Endothelial cell of umbilical vein (primary cell): Measurements from ENCODE around the gene BRD3. TPM values are rescaled to one million over a fixed set of nuclear protein-coding genes. Genes with fewer than 3 reads are reported as not detected.

Experiments used
- BruUV-seq: library from RNA; stranded (reverse); fragments of 400-500 nt; replicated peaks from 2 replicates; lab custom pipeline; 2021; lab: Mats Ljungman, UMichigan
- CTCF ChIA-PET: fragments of 300-600, 350-600 bp; sonication (Branson Sonifier 250); formaldehyde crosslinking; loops from one replicate; lab custom pipeline; 2021; ENCODE audit warnings: antibody characterized with exemption, inconsistent platforms; lab: Charles Lee
- POLR2A ChIA-PET: fragments of 300-600, 350-600 bp; sonication (Branson Sonifier 250); formaldehyde crosslinking; loops from one replicate; lab custom pipeline; 2021; ENCODE audit warnings: antibody characterized with exemption, inconsistent platforms; lab: Charles Lee
- DNase-seq: peaks from one replicate; pipeline ENCODE4 v3.0.0-alpha.2; 2011; ENCODE audit warnings: low read depth, low spot score
- FAIRE-seq: peaks from 2 replicates; lab custom pipeline; 2011; peaks lifted over from hg19 to GRCh38; lab: Jason Lieb, UNC
- H2AFZ ChIP-seq: 2 replicates; pipeline ENCODE4 v1.6.0; 2012; ENCODE audit warnings: low read depth, low read length, control low read depth, inconsistent platforms
- H3K27ac ChIP-seq: 2 replicates; pipeline ENCODE4 v1.5.1; 2011; ENCODE audit warnings: low read depth, mild to moderate bottlenecking, control low read depth, low read length, moderate library complexity; ENCODE audit not compliant: insufficient read depth
- H3K27me3 ChIP-seq, 2 experiments: 2 replicates each; pipeline versions ENCODE4 v1.6.0 to v1.6.1; 2011; ENCODE audit warnings: low read length in 2 of 2, mixed read lengths in 1 of 2; ENCODE audit not compliant: control insufficient read depth in 2 of 2, insufficient read depth in 2 of 2
- H3K36me3 ChIP-seq, 2 experiments: 2 replicates in 1 of 2; 3 replicates in 1 of 2; pipeline ENCODE4 v1.5.1; 2011; ENCODE audit warnings: low read length in 2 of 2, mild to moderate bottlenecking in 1 of 2, moderate library complexity in 1 of 2; ENCODE audit not compliant: control insufficient read depth in 2 of 2, insufficient read depth in 2 of 2; ENCODE audit errors: extremely low read depth in 1 of 2
- H3K4me1 ChIP-seq: 3 replicates; pipeline ENCODE4 v1.5.1; 2011; ENCODE audit warnings: mild to moderate bottlenecking, low read length; ENCODE audit not compliant: control insufficient read depth, insufficient read depth; ENCODE audit errors: extremely low read depth
- H3K4me2 ChIP-seq: 2 replicates; pipeline ENCODE4 v1.6.1; 2011; ENCODE audit warnings: low read length, control low read depth, mixed read lengths; ENCODE audit not compliant: insufficient read depth
- H3K4me3 ChIP-seq, 3 experiments: fragments of 200-600 bp in 1 of 3; sonication (generic), shearing (Covaris generic) in 1 of 3; replicated peaks in 1 of 3; 2 replicates each; pipeline ENCODE4 v1.5.1; 2011 to 2016; ENCODE audit warnings: control low read depth in 3 of 3, low read length in 3 of 3, mild to moderate bottlenecking in 2 of 3, inconsistent platforms in 1 of 3, low read depth in 1 of 3, moderate library complexity in 1 of 3; ENCODE audit not compliant: insufficient read depth in 1 of 3
- H3K79me2 ChIP-seq: 2 replicates; pipeline ENCODE4 v1.6.0; 2012; ENCODE audit warnings: low read length, inconsistent platforms; ENCODE audit not compliant: control insufficient read depth, insufficient read depth
- H3K9ac ChIP-seq: replicated peaks from 2 replicates; pipeline ENCODE3; 2011; ENCODE audit warnings: low read length, control low read depth; ENCODE audit not compliant: insufficient read depth; ENCODE audit errors: extremely low read depth
- H3K9me1 ChIP-seq: replicated peaks from 3 replicates; pipeline ENCODE4 v1.6.0; 2011; ENCODE audit warnings: mild to moderate bottlenecking, low read length; ENCODE audit not compliant: control insufficient read depth, insufficient read depth; ENCODE audit errors: extremely low read depth
- H3K9me3 ChIP-seq: replicated peaks from 2 replicates; pipeline ENCODE4 v1.5.1; 2012; ENCODE audit warnings: low read length, inconsistent platforms; ENCODE audit not compliant: control insufficient read depth, insufficient read depth
- H4K20me1 ChIP-seq: replicated peaks from 2 replicates; pipeline ENCODE3; 2011; ENCODE audit warnings: mild to moderate bottlenecking, low read length; ENCODE audit not compliant: control insufficient read depth, insufficient read depth; ENCODE audit errors: extremely low read depth
- EZH2 ChIP-seq: IDR thresholded peaks from 2 replicates; pipeline ENCODE4 v1.6.1; 2012; ENCODE audit warnings: borderline replicate concordance, low read depth, mild to moderate bottlenecking, moderate library complexity, low read length, inconsistent platforms; ENCODE audit not compliant: severe bottlenecking
- FOS ChIP-seq: IDR thresholded peaks from 2 replicates; pipeline ENCODE4 v1.6.1; 2011; ENCODE audit warnings: mild to moderate bottlenecking, low read length, moderate library complexity, borderline replicate concordance; ENCODE audit not compliant: insufficient read depth
- GATA2 ChIP-seq: IDR thresholded peaks from 2 replicates; pipeline ENCODE4 v1.7.0; 2011; ENCODE audit warnings: low read depth, mild to moderate bottlenecking, moderate library complexity, mixed read lengths, low read length; ENCODE audit not compliant: insufficient read length, insufficient read depth
- JUN ChIP-seq: IDR thresholded peaks from 2 replicates; pipeline ENCODE4 v1.6.1; 2011; ENCODE audit warnings: borderline replicate concordance, low read depth; ENCODE audit not compliant: insufficient read length, insufficient read depth
- MYC ChIP-seq: IDR thresholded peaks from one replicate; pipeline ENCODE4 v1.6.1; 2011; ENCODE audit warnings: mild to moderate bottlenecking, low read depth, low read length
- POLR2A ChIP-seq: IDR thresholded peaks from 2 replicates; pipeline ENCODE4 v1.6.1; 2012; ENCODE audit warnings: low read depth, mild to moderate bottlenecking, control low read depth, low read length
- POLR2AphosphoS5 ChIP-seq: IDR thresholded peaks from 2 replicates; pipeline ENCODE4 v1.6.1; 2012; ENCODE audit warnings: low read depth, mild to moderate bottlenecking, control low read depth, low read length, moderate library complexity; ENCODE audit not compliant: insufficient read depth
- dilution Hi-C: fragments of 300-500 bp; cut with MboI; formaldehyde crosslinking; loops from one replicate; pipeline ENCODE4 v1.15.0; 2019; ENCODE audit warnings: low sequenced_read_pairs; ENCODE audit not compliant: extremely low pct_ligation_motif_present
- intact Hi-C: fragments of 100-400 bp; cut with micrococcal nuclease; formaldehyde crosslinking; loops from one replicate; pipeline ENCODE4 v1.10.0; 2022
- polyA plus RNA-seq, 4 experiments: library from polyadenylated mRNA; depleted of rRNA in 3 of 4; stranded (reverse) in 3 of 4; unstranded in 1 of 4; fragments of >200 nt; gene quantifications; 2 replicates each; pipeline versions ENCODE4 v1.2.1 to v1.2.3, GENCODE V29; 2011 to 2012; ENCODE audit warnings: missing spikeins in 1 of 4
- total RNA-seq: library from RNA; stranded (reverse); gene quantifications from 2 replicates; pipeline ENCODE4 v1.2.3, GENCODE V29; 2021
- TF ChIP-seq, protein P1 (sequence below), 2 donors: IDR thresholded peaks; 1 replicate in 1 of 2; 2 replicates in 1 of 2; pipeline ENCODE4 v1.5.1; 2011; ENCODE audit warnings: low read length in 2 of 2, mild to moderate bottlenecking in 2 of 2, moderate library complexity in 2 of 2, control low read depth in 1 of 2, inconsistent platforms in 1 of 2, low read depth in 1 of 2; ENCODE audit not compliant: insufficient read depth in 1 of 2; ENCODE audit errors: extremely low read depth in 1 of 2
- TF ChIP-seq, protein P2 (sequence below): IDR thresholded peaks from 2 replicates; pipeline ENCODE4 v1.6.1; 2011; ENCODE audit not compliant: insufficient read depth, insufficient read length

Gene BRD3
- total and polyA plus RNA-seq, 2 donors (not counting 3 experiments of a cell fraction or from before 2014, with no cell fraction given): 10.5 to 47.1 TPM

DNA sequence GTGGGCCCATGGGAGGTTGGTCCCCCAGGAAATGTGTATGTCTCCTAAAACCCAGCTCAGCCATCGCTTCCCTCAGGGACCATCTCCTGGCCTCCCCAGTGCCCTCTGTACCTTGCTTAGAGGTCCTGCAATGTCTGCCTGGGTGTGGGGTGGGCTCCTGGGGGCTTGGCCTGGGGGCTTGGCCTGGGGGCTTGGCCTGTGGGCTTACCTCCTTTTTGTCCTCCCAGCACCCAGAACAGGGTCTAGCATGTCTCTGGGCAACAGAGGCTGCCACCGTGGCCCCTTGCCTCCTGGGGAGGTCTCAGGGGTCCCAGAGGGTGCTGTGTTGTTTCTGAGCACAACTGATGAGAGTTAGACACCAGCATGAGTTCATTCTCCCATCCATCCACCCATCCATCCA lies 65.0 kb downstream of the BRD3 start:
- CTCF ChIA-PET: no interaction called here
- POLR2A ChIA-PET: no interaction called here
- BruUV-seq: no TSS peak

More for the DNA sequence above, 65.0 kb downstream of the BRD3 start:
- Histone ChIP-seq H3K27me3 (no peaks in the 10 kb centered on the region), H2AFZ (no peak overlapping the region), H3K9me3 (no peaks in the 10 kb centered on the region), H3K9ac (no peak overlapping the region), H4K20me1 (no peaks in the 10 kb centered on the region), H3K79me2 (no peaks in the 10 kb centered on the region), H3K36me3 (no peaks in the 10 kb centered on the region), H3K9me1 (no peaks in the 10 kb centered on the region), H3K4me2 (no peak overlapping the region), H3K27ac (no peak overlapping the region), H3K4me3 (no peak overlapping the region), H3K4me1 (no peaks in the 10 kb centered on the region)
- FAIRE-seq (no peak), DNase-seq (no peak)
- dilution Hi-C loops: no loop called here
- no peak for TF ChIP-seq POLR2AphosphoS5
- TF ChIP-seq JUN: no peak
- no peak for TF ChIP-seq FOS
- TF ChIP-seq MYC: no peak
- TF ChIP-seq POLR2A: no peak
- TF ChIP-seq EZH2: no peak
- TF ChIP-seq GATA2: no peak
- TF ChIP-seq, protein P1, sequence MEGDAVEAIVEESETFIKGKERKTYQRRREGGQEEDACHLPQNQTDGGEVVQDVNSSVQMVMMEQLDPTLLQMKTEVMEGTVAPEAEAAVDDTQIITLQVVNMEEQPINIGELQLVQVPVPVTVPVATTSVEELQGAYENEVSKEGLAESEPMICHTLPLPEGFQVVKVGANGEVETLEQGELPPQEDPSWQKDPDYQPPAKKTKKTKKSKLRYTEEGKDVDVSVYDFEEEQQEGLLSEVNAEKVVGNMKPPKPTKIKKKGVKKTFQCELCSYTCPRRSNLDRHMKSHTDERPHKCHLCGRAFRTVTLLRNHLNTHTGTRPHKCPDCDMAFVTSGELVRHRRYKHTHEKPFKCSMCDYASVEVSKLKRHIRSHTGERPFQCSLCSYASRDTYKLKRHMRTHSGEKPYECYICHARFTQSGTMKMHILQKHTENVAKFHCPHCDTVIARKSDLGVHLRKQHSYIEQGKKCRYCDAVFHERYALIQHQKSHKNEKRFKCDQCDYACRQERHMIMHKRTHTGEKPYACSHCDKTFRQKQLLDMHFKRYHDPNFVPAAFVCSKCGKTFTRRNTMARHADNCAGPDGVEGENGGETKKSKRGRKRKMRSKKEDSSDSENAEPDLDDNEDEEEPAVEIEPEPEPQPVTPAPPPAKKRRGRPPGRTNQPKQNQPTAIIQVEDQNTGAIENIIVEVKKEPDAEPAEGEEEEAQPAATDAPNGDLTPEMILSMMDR (IDR thresholded peaks at IDR 0.05; ENCODE audit: extremely low read depth in 1 of 2, insufficient read depth in 1 of 2, low read depth in 1 of 2, low read length in 2 of 2): no peak
- TF ChIP-seq, protein P2, sequence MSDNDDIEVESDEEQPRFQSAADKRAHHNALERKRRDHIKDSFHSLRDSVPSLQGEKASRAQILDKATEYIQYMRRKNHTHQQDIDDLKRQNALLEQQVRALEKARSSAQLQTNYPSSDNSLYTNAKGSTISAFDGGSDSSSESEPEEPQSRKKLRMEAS: no peak
- intact Hi-C loops: no loop called here
